Activated CD4-positive, alpha-beta T cell treated with anti-CD3 and anti-CD28 coated beads for 36 hours (primary cell): ENCODE data around the gene C3orf18. TPM values are rescaled to one million over a fixed set of nuclear protein-coding genes. Genes with fewer than 3 reads are reported as not detected.

Experiments used
- ATAC-seq: fragments of 200-7000 bp; cut with Tn5 transposase; one replicate; pipeline ENCODE4 v1.10.0; 2021; ENCODE audit warnings: mild to moderate bottlenecking, moderate library complexity
- CTCF ChIA-PET: fragments of 350-600 bp; sonication (Branson Sonifier 250); formaldehyde crosslinking; loops from one replicate; lab custom pipeline; 2021; ENCODE audit warnings: antibody characterized with exemption; lab: Charles Lee
- POLR2A ChIA-PET: fragments of 350-600 bp; sonication (Branson Sonifier 250); formaldehyde crosslinking; loops from one replicate; lab custom pipeline; 2021; ENCODE audit warnings: antibody characterized with exemption, inconsistent platforms; lab: Charles Lee
- DNase-seq: peaks from one replicate; pipeline ENCODE4 v3.0.0-alpha.2; 2020
- H3K27ac Mint-ChIP-seq: one replicate; pipeline ENCODE4 v1.8.0; 2021; ENCODE audit warnings: mixed read lengths
- H3K27me3 Mint-ChIP-seq: one replicate; pipeline ENCODE4 v1.8.0; 2021; ENCODE audit warnings: mixed read lengths
- H3K36me3 Mint-ChIP-seq: one replicate; pipeline ENCODE4 v1.8.0; 2021; ENCODE audit warnings: low read depth, mixed read lengths
- H3K4me1 Mint-ChIP-seq: one replicate; pipeline ENCODE4 v1.8.0; 2021; ENCODE audit warnings: mixed read lengths
- H3K4me3 Mint-ChIP-seq: one replicate; pipeline ENCODE4 v1.8.0; 2021; ENCODE audit warnings: mild to moderate bottlenecking, moderate library complexity, mixed read lengths
- H3K9me3 Mint-ChIP-seq: one replicate; pipeline ENCODE4 v1.8.0; 2021; ENCODE audit warnings: low read depth, mixed read lengths
- intact Hi-C, 2 experiments: fragments of 100-400 bp; cut with DNase I in 1 of 2; cut with micrococcal nuclease in 1 of 2; formaldehyde crosslinking; loops; one replicate each; pipeline versions ENCODE4 v1.14.2 to v1.15.1; 2022 to 2024; cut with DNase I, micrococcal nuclease
- total RNA-seq, 2 experiments: library from RNA; stranded (reverse); gene quantifications; one replicate each; pipeline ENCODE4 v1.2.3, GENCODE V29; 2021

The C3orf18 gene
- total RNA-seq, 2 experiments from 2014 or later, result 31.7 to 31.9 TPM

- ChIA-PET POLR2A (no interaction called here), CTCF (interaction anchor here (0.6 to 2.7 kb wide), 4 partner anchors 10 to 174 kb away, joined by 3 to 6 read pairs (median 4); no protein-coding TSS in a partner anchor)
- Mint-ChIP-seq H3K4me1 (no peaks in the 10 kb centered on the region), H3K36me3 (no peaks in the 10 kb centered on the region), H3K4me3 (no peak overlapping the region), H3K27ac (no peak overlapping the region), H3K9me3 (no peaks in the 10 kb centered on the region), H3K27me3 (no peaks in the 10 kb centered on the region)
- ATAC-seq (no peak), DNase-seq (no peak)
- intact Hi-C loops, result no loop called here
These were observed 27.9 kb downstream of the C3orf18 start for GRCh38 chr3:50539356-50540286.

GRCh38 chr3:50537421-50538129 lies 30.0 kb downstream of the C3orf18 start:
- CTCF ChIA-PET, result interaction anchor here (0.6 to 0.7 kb wide), 5 partner anchors 12 to 171 kb away, joined by 3 to 5 read pairs (median 3); no protein-coding TSS in a partner anchor
- ATAC-seq (no peak), DNase-seq (no peak)
- Mint-ChIP-seq H3K4me3 (no peak overlapping the region), H3K4me1 (no peaks in the 10 kb centered on the region), H3K27ac (no peak overlapping the region), H3K36me3 (no peaks in the 10 kb centered on the region), H3K27me3 (no peaks in the 10 kb centered on the region), H3K9me3 (no peaks in the 10 kb centered on the region)
- intact Hi-C loops, result no loop called here
- POLR2A ChIA-PET, result no interaction called here

- DNase-seq (no peak), ATAC-seq (no peak)
- H3K4me1 Mint-ChIP-seq, result no peaks in the 10 kb centered on the region
- intact Hi-C loops, result no loop called here
- no peak overlapping the region for H3K4me3 Mint-ChIP-seq
- ChIA-PET CTCF (interaction anchor here (0.6 to 0.7 kb wide), 5 partner anchors 15 to 170 kb away, joined by 3 to 5 read pairs (median 3); no protein-coding TSS in a partner anchor), POLR2A (no interaction called here)
- H3K27ac Mint-ChIP-seq, result no peak overlapping the region
- H3K27me3 Mint-ChIP-seq, result peaks cover 4% of the 10 kb centered on the region
- H3K9me3 Mint-ChIP-seq, result no peaks in the 10 kb centered on the region
- H3K36me3 Mint-ChIP-seq, result no peaks in the 10 kb centered on the region
These were observed 30.9 kb downstream of the C3orf18 start for GRCh38 chr3:50536471-50537180.

- ATAC-seq, result no peak
- DNase-seq, result no peak
- Mint-ChIP-seq H3K36me3 (no peaks in the 10 kb centered on the region), H3K9me3 (no peaks in the 10 kb centered on the region), H3K27ac (no peak overlapping the region), H3K27me3 (peaks cover 10% of the 10 kb centered on the region), H3K4me3 (no peak overlapping the region), H3K4me1 (no peaks in the 10 kb centered on the region)
- intact Hi-C loops, result no loop called here
- CTCF ChIA-PET, result interaction anchor here (0.8 to 1.6 kb wide), 3 partner anchors 13 to 26 kb away, joined by 3 to 4 read pairs (median 3); no protein-coding TSS in a partner anchor
- POLR2A ChIA-PET, result no interaction called here
These were observed 32.7 kb downstream of the C3orf18 start for GRCh38 chr3:50534681-50535330.

GRCh38 chr3:50533807-50534461 lies 33.6 kb downstream of the C3orf18 start:
- no peak for DNase-seq
- intact Hi-C loops, result no loop called here
- POLR2A ChIA-PET, result no interaction called here
- CTCF ChIA-PET, result interaction anchor here (0.5 to 1.0 kb wide), 3 partner anchors 12 to 516 kb away, joined by 3 read pairs; no protein-coding TSS in a partner anchor
- Mint-ChIP-seq H3K36me3 (no peaks in the 10 kb centered on the region), H3K27ac (no peak overlapping the region), H3K27me3 (peaks cover 15% of the 10 kb centered on the region), H3K4me3 (no peak overlapping the region), H3K9me3 (no peaks in the 10 kb centered on the region), H3K4me1 (no peaks in the 10 kb centered on the region)
- ATAC-seq, result no peak

- ATAC-seq (no peak), DNase-seq (no peak)
- H3K9me3 Mint-ChIP-seq, result no peaks in the 10 kb centered on the region
- no peak overlapping the region for H3K4me3 Mint-ChIP-seq
- no peaks in the 10 kb centered on the region for H3K36me3 Mint-ChIP-seq
- H3K4me1 Mint-ChIP-seq, result no peaks in the 10 kb centered on the region
- peaks cover 18% of the 10 kb centered on the region for H3K27me3 Mint-ChIP-seq
- intact Hi-C loops, result no loop called here
- ChIA-PET POLR2A (no interaction called here), CTCF (interaction anchor here (0.5 kb wide), 1 partner anchor 517 kb away, joined by 3 read pairs; no protein-coding TSS in a partner anchor)
- H3K27ac Mint-ChIP-seq, result no peak overlapping the region
These were observed 34.2 kb downstream of the C3orf18 start for GRCh38 chr3:50533316-50533715.

GRCh38 chr3:50532062-50532705 lies 35.4 kb downstream of the C3orf18 start:
- Mint-ChIP-seq H3K36me3 (no peaks in the 10 kb centered on the region), H3K9me3 (no peaks in the 10 kb centered on the region), H3K4me1 (no peaks in the 10 kb centered on the region), H3K4me3 (no peak overlapping the region), H3K27ac (no peak overlapping the region), H3K27me3 (peaks cover 21% of the 10 kb centered on the region)
- ChIA-PET CTCF (no interaction called here), POLR2A (no interaction called here)
- intact Hi-C loops, result no loop called here
- ATAC-seq (no peak), DNase-seq (no peak)

- peak; percentile 36 for ATAC-seq
- no peaks in the 10 kb centered on the region for H3K36me3 Mint-ChIP-seq
- H3K27ac Mint-ChIP-seq, result no peak overlapping the region
- H3K27me3 Mint-ChIP-seq, result peaks cover 21% of the 10 kb centered on the region
- H3K4me3 Mint-ChIP-seq, result no peak overlapping the region
- ChIA-PET CTCF (no interaction called here), POLR2A (no interaction called here)
- DNase-seq, result peak; percentile 33
- H3K4me1 Mint-ChIP-seq, result no peaks in the 10 kb centered on the region
- H3K9me3 Mint-ChIP-seq, result no peaks in the 10 kb centered on the region
- intact Hi-C loops, result no loop called here
These were observed 36.3 kb downstream of the C3orf18 start for GRCh38 chr3:50531201-50531600.

- Mint-ChIP-seq H3K9me3 (no peaks in the 10 kb centered on the region), H3K27me3 (peaks cover 21% of the 10 kb centered on the region), H3K4me1 (peaks cover 4% of the 10 kb centered on the region), H3K4me3 (no peak overlapping the region), H3K27ac (no peak overlapping the region), H3K36me3 (no peaks in the 10 kb centered on the region)
- ATAC-seq, result no peak
- DNase-seq, result no peak
- intact Hi-C loops, result no loop called here
- POLR2A ChIA-PET, result no interaction called here
- CTCF ChIA-PET, result no interaction called here
These were observed 37.3 kb downstream of the C3orf18 start for GRCh38 chr3:50530001-50530970.
